IMR-90 (cell line): Measurements from ENCODE around the gene SAMD8.

Source experiments
- MAZ ChIP-seq: IDR thresholded peaks from 2 replicates; pipeline ENCODE4 v1.6.1; 2012; ENCODE audit warnings: low read depth, mild to moderate bottlenecking, low read length, improper control_type of control experiment, moderate library complexity, borderline replicate concordance
- RCOR1 ChIP-seq: IDR thresholded peaks from 2 replicates; pipeline ENCODE4 v1.6.1; 2012; ENCODE audit warnings: mild to moderate bottlenecking, low read length, improper control_type of control experiment; ENCODE audit not compliant: insufficient replicate concordance
- TF ChIP-seq, protein P1 (sequence below): conservative IDR thresholded peaks from 2 replicates; pipeline ENCODE4 v1.5.1; 2012; ENCODE audit warnings: mild to moderate bottlenecking, low read depth, low read length, improper control_type of control experiment

DNA sequence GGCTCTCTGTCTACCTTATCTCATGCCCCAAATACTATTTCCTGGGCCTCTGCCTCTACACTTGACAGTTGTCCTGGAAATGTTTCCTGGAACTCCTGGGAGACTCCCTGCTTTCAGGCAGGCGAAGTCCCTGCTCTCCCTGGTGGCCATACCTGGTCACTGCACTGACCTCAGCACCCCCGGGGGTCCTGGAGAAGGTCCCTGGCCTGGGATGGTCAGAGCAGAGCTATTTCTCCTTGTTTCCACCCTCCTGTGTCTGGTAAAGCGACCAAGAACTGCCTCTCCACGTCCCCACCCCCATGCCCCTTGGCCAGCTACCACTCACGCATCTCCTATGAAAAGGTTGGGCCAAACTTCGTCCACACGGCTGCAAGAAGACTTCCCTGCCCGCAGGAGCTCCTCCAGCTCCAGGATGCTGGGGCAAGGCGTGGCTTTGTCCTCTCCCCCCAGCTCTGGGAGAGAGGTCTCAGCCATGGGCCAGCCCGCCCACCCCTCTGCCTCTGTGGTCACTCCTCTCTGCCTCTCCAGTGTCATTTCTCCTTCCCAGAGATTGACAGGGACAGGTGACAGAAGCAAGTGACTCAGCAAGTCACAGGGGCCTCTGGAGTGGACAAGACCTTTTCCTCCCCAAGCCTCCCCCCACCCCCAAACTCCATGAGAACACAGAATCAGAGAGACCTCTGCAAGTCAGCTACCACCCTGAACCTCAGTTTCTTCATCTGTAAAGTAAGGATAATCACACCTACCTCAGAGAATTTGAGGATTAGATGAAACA lies 2.6 kb upstream of the SAMD8 start:
- TF ChIP-seq, protein P1, sequence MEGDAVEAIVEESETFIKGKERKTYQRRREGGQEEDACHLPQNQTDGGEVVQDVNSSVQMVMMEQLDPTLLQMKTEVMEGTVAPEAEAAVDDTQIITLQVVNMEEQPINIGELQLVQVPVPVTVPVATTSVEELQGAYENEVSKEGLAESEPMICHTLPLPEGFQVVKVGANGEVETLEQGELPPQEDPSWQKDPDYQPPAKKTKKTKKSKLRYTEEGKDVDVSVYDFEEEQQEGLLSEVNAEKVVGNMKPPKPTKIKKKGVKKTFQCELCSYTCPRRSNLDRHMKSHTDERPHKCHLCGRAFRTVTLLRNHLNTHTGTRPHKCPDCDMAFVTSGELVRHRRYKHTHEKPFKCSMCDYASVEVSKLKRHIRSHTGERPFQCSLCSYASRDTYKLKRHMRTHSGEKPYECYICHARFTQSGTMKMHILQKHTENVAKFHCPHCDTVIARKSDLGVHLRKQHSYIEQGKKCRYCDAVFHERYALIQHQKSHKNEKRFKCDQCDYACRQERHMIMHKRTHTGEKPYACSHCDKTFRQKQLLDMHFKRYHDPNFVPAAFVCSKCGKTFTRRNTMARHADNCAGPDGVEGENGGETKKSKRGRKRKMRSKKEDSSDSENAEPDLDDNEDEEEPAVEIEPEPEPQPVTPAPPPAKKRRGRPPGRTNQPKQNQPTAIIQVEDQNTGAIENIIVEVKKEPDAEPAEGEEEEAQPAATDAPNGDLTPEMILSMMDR: peak; percentile 45
- TF ChIP-seq RCOR1 (no peak), MAZ (no peak)
